IPS-15b (cell line): ENCODE results near the gene CGAS.
A peak's percentile ranks its signal among the peaks of the same experiment; 100 is the strongest.
"Not testable (repeated sequence)": the region's sequence is repeated elsewhere in the genome, so short reads cannot be mapped to it uniquely, and the experiment has no call there.

Experiments
- H3K27me3 ChIP-seq: one replicate; pipeline ENCODE4 v1.6.1; 2013; ENCODE audit warnings: low read length; ENCODE audit not compliant: control insufficient read depth, insufficient read depth
- H3K36me3 ChIP-seq: one replicate; pipeline ENCODE4 v1.6.1; 2013; ENCODE audit warnings: low read length; ENCODE audit not compliant: control insufficient read depth, insufficient read depth
- H3K4me1 ChIP-seq: one replicate; pipeline ENCODE4 v1.6.1; 2013; ENCODE audit warnings: mild to moderate bottlenecking, low read length; ENCODE audit not compliant: control insufficient read depth, insufficient read depth
- H3K4me3 ChIP-seq: one replicate; pipeline ENCODE4 v1.5.1; 2013; ENCODE audit warnings: low read depth, low read length
- H3K9ac ChIP-seq: one replicate; pipeline ENCODE4 v1.6.1; 2013; ENCODE audit warnings: low read depth, mild to moderate bottlenecking, low read length
- H3K9me3 ChIP-seq: one replicate; pipeline ENCODE4 v1.6.1; 2013; ENCODE audit warnings: mild to moderate bottlenecking, low read length; ENCODE audit not compliant: control insufficient read depth, insufficient read depth

Gene CGAS

DNA sequence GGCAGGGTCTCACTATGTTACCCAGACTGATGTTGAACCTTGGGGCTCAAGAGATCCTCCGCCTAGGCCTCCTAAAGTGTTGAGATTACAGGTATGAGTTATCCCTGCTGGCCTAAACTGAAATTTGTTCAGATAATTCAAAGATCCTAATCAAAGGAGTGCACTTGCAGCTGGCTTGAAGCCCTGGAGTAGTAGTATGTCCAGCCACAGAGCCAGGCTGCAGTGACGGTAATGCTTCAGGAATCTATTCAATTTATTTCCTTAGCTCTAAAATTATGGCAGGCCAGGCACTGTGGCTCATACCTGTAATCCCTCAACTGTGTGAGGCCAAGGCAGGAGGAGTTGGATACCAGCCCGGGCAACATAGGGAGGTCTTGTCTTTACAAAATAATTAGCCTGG lies 58.8 kb downstream of the CGAS start:
- H3K4me3 ChIP-seq: no peak overlapping the region
- no peaks in the 10 kb centered on the region for H3K27me3 ChIP-seq
- no peaks in the 10 kb centered on the region for H3K36me3 ChIP-seq
- H3K4me1 ChIP-seq: peaks cover 7% of the 10 kb centered on the region
- no peaks in the 10 kb centered on the region for H3K9me3 ChIP-seq
- H3K9ac ChIP-seq: no peak overlapping the region

DNA sequence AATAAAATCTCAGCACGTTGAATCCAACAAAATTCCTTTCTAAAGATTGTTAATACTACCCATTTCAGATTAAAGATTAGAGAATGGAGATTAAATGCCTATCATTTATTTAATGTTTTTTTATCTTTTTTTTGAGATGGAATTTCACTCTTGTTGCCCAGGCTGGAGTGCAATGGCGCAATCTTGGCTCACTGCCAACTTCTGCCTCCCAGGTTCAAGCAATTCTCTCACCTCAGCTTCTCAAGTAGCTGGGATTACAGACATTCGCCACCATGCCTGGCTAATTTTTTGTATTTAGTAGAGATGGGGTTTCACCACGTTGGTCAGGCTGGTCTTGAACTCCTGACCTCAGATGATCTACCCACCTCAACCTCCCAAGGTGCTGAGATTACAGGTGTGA lies 59.9 kb downstream of the CGAS start:
- not testable (repeated sequence) for H3K9me3 ChIP-seq, H3K27me3 ChIP-seq, H3K36me3 ChIP-seq, H3K9ac ChIP-seq, H3K4me3 ChIP-seq, H3K4me1 ChIP-seq

- no peaks in the 10 kb centered on the region for H3K9me3 ChIP-seq
- H3K4me1 ChIP-seq: peaks cover 9% of the 10 kb centered on the region
- H3K4me3 ChIP-seq: no peak overlapping the region
- no peaks in the 10 kb centered on the region for H3K36me3 ChIP-seq
- no peaks in the 10 kb centered on the region for H3K27me3 ChIP-seq
- H3K9ac ChIP-seq: no peak overlapping the region
Observed at GRCh38 chr6:73391675-73392074, 60.4 kb downstream of the CGAS start.

DNA sequence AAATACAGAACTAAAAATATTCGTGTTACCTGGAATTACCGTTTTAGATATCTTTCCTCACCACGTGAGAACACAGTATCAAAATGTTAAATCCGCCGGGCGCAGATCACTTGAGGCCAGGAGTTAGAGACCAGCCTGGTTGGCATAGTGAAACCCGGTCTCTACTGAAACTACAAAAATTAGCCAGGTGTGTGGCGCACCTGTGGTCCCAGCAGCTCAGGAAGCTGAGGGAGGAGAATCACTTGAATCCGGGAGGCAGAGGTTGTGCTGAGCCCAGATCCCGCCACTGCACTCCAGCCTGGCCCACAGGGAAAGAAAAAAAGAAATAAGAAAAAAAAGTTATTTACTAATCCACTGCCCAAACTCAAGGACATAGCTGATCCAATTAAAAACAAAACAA lies 62.2 kb downstream of the CGAS start:
- no peak overlapping the region for H3K4me3 ChIP-seq
- no peaks in the 10 kb centered on the region for H3K9me3 ChIP-seq
- no peaks in the 10 kb centered on the region for H3K27me3 ChIP-seq
- H3K36me3 ChIP-seq: no peaks in the 10 kb centered on the region
- H3K9ac ChIP-seq: no peak overlapping the region
- peaks cover 9% of the 10 kb centered on the region for H3K4me1 ChIP-seq

- Histone ChIP-seq H3K4me1 (peaks cover 9% of the 10 kb centered on the region), H3K9me3 (no peaks in the 10 kb centered on the region), H3K4me3 (peak overlapping the region; percentile 61), H3K36me3 (no peaks in the 10 kb centered on the region), H3K9ac (peak overlapping the region; percentile 67), H3K27me3 (no peaks in the 10 kb centered on the region)
Observed at GRCh38 chr6:73388800-73389512, 63.1 kb downstream of the CGAS start.

- Histone ChIP-seq H3K9ac (peak overlapping the region; percentile 19), H3K9me3 (no peaks in the 10 kb centered on the region), H3K36me3 (no peaks in the 10 kb centered on the region), H3K27me3 (no peaks in the 10 kb centered on the region), H3K4me3 (peak overlapping the region; percentile 61), H3K4me1 (peaks cover 9% of the 10 kb centered on the region)
Observed at GRCh38 chr6:73388433-73388799, 63.7 kb downstream of the CGAS start.

DNA sequence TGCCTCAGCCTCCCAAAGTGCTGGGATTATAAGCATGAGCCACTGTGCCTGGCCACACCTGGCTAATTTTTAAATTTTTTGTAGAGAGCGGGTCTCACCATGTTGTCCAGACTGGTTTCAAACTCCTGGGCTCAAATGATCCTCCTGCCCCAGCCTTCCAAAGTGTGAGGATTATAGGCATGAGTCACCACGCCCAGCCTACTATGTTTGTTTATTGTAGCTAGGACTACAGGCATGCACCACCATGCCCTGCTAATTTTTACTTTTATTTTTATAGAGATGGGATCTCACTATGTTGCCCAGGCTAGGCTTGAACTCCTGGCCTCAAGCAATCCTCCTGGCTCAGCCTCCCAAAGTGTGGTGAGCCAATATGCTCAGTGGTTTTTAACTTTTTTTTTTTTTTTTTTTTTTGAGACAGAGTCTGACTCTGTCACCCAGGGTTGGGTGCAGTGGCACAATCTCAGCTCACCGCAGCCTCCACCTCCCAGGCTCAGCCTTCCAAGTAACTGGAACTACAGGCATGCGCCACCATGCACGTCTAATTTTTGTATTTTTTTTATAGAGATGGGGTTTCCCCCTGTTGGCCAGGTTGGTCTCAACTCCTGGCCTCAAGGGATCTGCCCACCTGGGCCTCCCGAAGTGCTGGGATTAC lies 69.5 kb downstream of the CGAS start:
- Histone ChIP-seq H3K27me3 (no peaks in the 10 kb centered on the region), H3K4me3 (no peak overlapping the region), H3K9ac (no peak overlapping the region), H3K36me3 (no peaks in the 10 kb centered on the region), H3K4me1 (no peaks in the 10 kb centered on the region), H3K9me3 (no peaks in the 10 kb centered on the region)

DNA sequence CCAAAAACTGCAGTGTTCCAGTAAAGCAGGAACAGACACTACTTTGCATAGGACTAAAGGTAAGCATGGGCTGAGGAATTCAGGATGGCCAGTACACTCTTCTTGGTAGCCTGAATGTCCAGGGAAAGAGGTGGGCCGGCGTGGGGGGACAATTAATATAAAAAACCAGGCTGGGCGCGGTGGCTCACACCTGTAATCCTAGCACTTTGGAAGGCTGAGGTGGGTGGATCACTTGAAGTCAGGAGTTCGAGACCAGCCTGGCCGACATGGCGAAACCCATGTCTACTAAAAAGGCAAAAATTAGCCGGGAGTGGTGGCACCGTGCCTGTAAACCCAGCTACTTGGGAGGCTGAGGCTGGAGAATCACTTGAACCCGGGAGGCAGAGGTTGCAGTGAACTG lies 70.6 kb downstream of the CGAS start:
- not testable (repeated sequence) for H3K27me3 ChIP-seq, H3K9ac ChIP-seq, H3K4me1 ChIP-seq, H3K36me3 ChIP-seq, H3K4me3 ChIP-seq, H3K9me3 ChIP-seq

DNA sequence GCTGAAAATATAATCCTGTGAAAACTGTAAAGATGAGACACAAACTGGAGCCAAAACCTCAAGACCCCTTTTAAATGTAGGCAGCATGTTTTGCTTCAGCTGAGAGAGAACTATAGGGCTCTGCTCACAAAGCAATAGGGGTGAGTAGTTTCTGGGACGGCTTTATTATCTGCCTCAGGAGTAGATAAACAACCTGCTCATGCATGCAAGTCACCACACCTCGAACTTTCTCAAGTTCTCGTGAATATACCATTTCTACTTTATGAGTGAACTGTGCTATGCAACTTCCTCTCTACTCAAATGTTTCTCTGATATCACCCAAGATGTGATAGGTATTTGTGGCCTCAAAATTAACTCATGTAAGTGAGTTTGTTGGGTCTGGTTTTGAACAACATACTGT lies 74.9 kb downstream of the CGAS start:
- H3K4me1 ChIP-seq: no peaks in the 10 kb centered on the region

GRCh38 chr6:73375216-73375615 lies 76.9 kb downstream of the CGAS start:
- Histone ChIP-seq H3K36me3 (no peaks in the 10 kb centered on the region), H3K9ac (no peak overlapping the region), H3K4me1 (no peaks in the 10 kb centered on the region), H3K27me3 (no peaks in the 10 kb centered on the region), H3K9me3 (no peaks in the 10 kb centered on the region), H3K4me3 (no peak overlapping the region)

More for the DNA sequence above, 74.9 kb downstream of the CGAS start:
- Histone ChIP-seq H3K36me3 (no peaks in the 10 kb centered on the region), H3K4me3 (no peak overlapping the region), H3K9ac (no peak overlapping the region), H3K27me3 (no peaks in the 10 kb centered on the region), H3K9me3 (no peaks in the 10 kb centered on the region)
